Gastrocnemius medialis (tissue), 4 donors: ENCODE data around the gene ALK.

Experiments used
- POLR2A ChIP-seq, 2 donors: fragments of 450-650 bp; IDR thresholded peaks; one replicate each; pipeline ENCODE4 v1.6.1; 2017; ENCODE audit warnings: antibody characterized with exemption in 2 of 2, mild to moderate bottlenecking in 2 of 2, moderate library complexity in 2 of 2
- TF ChIP-seq, protein P1 (sequence below), 5 experiments: fragments of 450-650 bp in 3 of 5; fragments of 200-600 bp in 2 of 5; sonication (generic) in 2 of 5; IDR thresholded peaks in 4 of 5; conservative IDR thresholded peaks in 1 of 5; 1 replicate in 4 of 5; 2 replicates in 1 of 5; pipeline ENCODE4 v1.5.1; 2016 to 2019; ENCODE audit warnings: antibody characterized with exemption in 5 of 5, mild to moderate bottlenecking in 3 of 5, moderate library complexity in 3 of 5

GRCh38 chr2:29582062-29582461, 339.3 kb downstream of the ALK start:
- TF ChIP-seq, protein P1, sequence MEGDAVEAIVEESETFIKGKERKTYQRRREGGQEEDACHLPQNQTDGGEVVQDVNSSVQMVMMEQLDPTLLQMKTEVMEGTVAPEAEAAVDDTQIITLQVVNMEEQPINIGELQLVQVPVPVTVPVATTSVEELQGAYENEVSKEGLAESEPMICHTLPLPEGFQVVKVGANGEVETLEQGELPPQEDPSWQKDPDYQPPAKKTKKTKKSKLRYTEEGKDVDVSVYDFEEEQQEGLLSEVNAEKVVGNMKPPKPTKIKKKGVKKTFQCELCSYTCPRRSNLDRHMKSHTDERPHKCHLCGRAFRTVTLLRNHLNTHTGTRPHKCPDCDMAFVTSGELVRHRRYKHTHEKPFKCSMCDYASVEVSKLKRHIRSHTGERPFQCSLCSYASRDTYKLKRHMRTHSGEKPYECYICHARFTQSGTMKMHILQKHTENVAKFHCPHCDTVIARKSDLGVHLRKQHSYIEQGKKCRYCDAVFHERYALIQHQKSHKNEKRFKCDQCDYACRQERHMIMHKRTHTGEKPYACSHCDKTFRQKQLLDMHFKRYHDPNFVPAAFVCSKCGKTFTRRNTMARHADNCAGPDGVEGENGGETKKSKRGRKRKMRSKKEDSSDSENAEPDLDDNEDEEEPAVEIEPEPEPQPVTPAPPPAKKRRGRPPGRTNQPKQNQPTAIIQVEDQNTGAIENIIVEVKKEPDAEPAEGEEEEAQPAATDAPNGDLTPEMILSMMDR (IDR thresholded peaks at IDR 0.05 in 4 of 5, conservative IDR thresholded peaks at IDR 0.05 in 1 of 5): no peak
- no peak for TF ChIP-seq POLR2A (IDR thresholded peaks at IDR 0.05)
